Panc1 (cell line): ENCODE data around the gene DHX32. TPM values are rescaled to one million over a fixed set of nuclear protein-coding genes. Genes with fewer than 3 reads are reported as not detected.

Experiments
- ATAC-seq: fragments of 200-7000 bp; cut with Tn5 transposase; 2 replicates; pipeline ENCODE4 v1.9.1; 2020; ENCODE audit warnings: mild to moderate bottlenecking, moderate library complexity
- BruUV-seq: library from RNA; stranded (reverse); fragments of 400-500 nt; replicated peaks from 2 replicates; lab custom pipeline; 2021; lab: Mats Ljungman, UMichigan
- CTCF ChIA-PET: fragments of 300-600 bp; sonication (Branson Sonifier 250); formaldehyde crosslinking; loops from one replicate; lab custom pipeline; 2022; ENCODE audit warnings: antibody characterized with exemption; lab: Charles Lee
- POLR2A ChIA-PET: fragments of 300-600 bp; sonication (Branson Sonifier 250); formaldehyde crosslinking; loops from one replicate; lab custom pipeline; 2022; ENCODE audit warnings: antibody characterized with exemption; lab: Charles Lee
- DNase-seq: peaks from one replicate; pipeline ENCODE4 v3.0.0-alpha.2; 2010; ENCODE audit warnings: low read depth, low spot score
- H3K27ac ChIP-seq: 2 replicates; pipeline ENCODE4 v1.5.1; 2011; ENCODE audit warnings: mild to moderate bottlenecking, low read length, inconsistent platforms
- H3K27me3 ChIP-seq: fragments of 200-500 bp; sonication (Bioruptor generic); 2 replicates; pipeline ENCODE4 v1.6.0; 2014; ENCODE audit warnings: low read length, inconsistent platforms; ENCODE audit not compliant: control insufficient read depth, insufficient read depth
- H3K36me3 ChIP-seq: fragments of 200-500 bp; sonication (Bioruptor generic); 2 replicates; pipeline ENCODE4 v1.5.1; 2014; ENCODE audit warnings: inconsistent platforms, mild to moderate bottlenecking, low read length, moderate library complexity; ENCODE audit not compliant: control insufficient read depth, insufficient read depth
- H3K4me1 ChIP-seq: 2 replicates; pipeline ENCODE4 v1.5.1; 2011; ENCODE audit warnings: inconsistent platforms, mild to moderate bottlenecking, low read length, moderate library complexity; ENCODE audit not compliant: control insufficient read depth, insufficient read depth
- H3K4me3 ChIP-seq, 2 experiments: 2 replicates each; pipeline ENCODE4 v1.5.1; 2011 to 2012; ENCODE audit warnings: low read depth in 2 of 2, low read length in 2 of 2, mild to moderate bottlenecking in 2 of 2, inconsistent platforms in 1 of 2, moderate library complexity in 1 of 2
- H3K9me3 ChIP-seq: fragments of 200-500 bp; sonication (Bioruptor generic); 2 replicates; pipeline ENCODE4 v1.5.1; 2014; ENCODE audit warnings: low read depth, mild to moderate bottlenecking, inconsistent platforms, low read length, moderate library complexity; ENCODE audit not compliant: control insufficient read depth, insufficient read depth
- POLR2AphosphoS5 ChIP-seq: IDR thresholded peaks from 2 replicates; pipeline ENCODE4 v1.6.1; 2012; ENCODE audit warnings: mild to moderate bottlenecking, low read depth, low read length, moderate library complexity
- SIN3A ChIP-seq: IDR thresholded peaks from 2 replicates; pipeline ENCODE4 v1.6.1; 2012; ENCODE audit warnings: low read depth, mild to moderate bottlenecking, low read length, moderate library complexity, borderline replicate concordance; ENCODE audit not compliant: insufficient read depth
- TCF7L2 ChIP-seq: IDR thresholded peaks from 2 replicates; pipeline ENCODE4 v1.6.1; 2011; ENCODE audit warnings: mild to moderate bottlenecking, low read depth, low read length, inconsistent platforms
- in situ Hi-C: cut with HindIII; loops from 2 replicates; pipeline ENCODE4 v1.10.0; 2016; ENCODE audit warnings: low sequenced_read_pairs, low pct_unique_long_range_greater_than_20kb
- intact Hi-C: fragments of 100-400 bp; cut with micrococcal nuclease; formaldehyde crosslinking; loops from one replicate; pipeline ENCODE4 v1.10.0; 2022; ENCODE audit not compliant: unreplicated experiment
- total RNA-seq: library from RNA; stranded (reverse); gene quantifications from one replicate; pipeline ENCODE4 v1.2.1, GENCODE V29; 2021; ENCODE audit not compliant: unreplicated experiment
- TF ChIP-seq, protein P1 (sequence below): fragments of 450-650 bp; IDR thresholded peaks from 2 replicates; pipeline ENCODE4 v1.5.1; 2017; ENCODE audit warnings: mild to moderate bottlenecking
- TF ChIP-seq, protein P2 (sequence below), 2 experiments: IDR thresholded peaks; 2 replicates each; pipeline ENCODE4 v1.6.1; 2011 to 2012; ENCODE audit warnings: low read depth in 2 of 2, control low read depth in 1 of 2, low read length in 1 of 2, mild to moderate bottlenecking in 1 of 2, moderate library complexity in 1 of 2; ENCODE audit not compliant: insufficient read depth in 1 of 2

The DHX32 gene
- total RNA-seq, 1 experiment from 2014 or later = 117 TPM

DNA sequence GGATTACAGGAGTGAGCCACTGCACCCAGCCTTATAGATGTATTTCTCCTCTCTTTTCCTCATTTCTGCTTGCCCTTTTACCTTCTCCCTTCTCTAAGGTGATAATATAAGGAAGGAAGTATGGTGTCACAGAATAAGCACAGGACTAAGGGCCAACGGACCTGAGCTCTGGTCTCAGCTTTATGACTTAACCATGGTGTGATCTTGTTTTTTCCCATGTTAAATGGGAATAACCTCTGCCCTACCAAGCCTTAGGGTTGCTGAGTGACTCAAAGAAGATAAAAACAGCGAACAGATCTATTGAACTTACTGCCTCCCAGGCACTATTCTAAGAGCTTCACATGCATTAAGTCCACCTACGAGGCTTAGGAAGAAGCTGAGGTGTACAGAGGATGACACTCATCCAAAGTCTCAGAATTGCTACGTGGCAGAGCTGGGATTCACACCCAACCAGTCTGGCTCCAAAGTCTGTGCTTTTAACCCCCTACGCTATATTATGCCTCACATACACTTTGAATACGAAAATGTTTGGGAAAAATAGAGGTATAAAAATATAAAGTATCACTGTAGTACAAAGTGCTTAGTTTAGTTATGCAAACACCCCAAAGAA is 63.6 kb downstream of the DHX32 start:
- BruUV-seq = no TSS peak
- no peaks in the 10 kb centered on the region for H3K27me3 ChIP-seq
- ChIA-PET CTCF (interaction anchor here (0.7 kb wide), 1 partner anchor 655 kb away, joined by 6 read pairs; no protein-coding TSS in a partner anchor), POLR2A (interaction anchor here (0.7 to 1.1 kb wide), 2 partner anchors 13 to 186 kb away, joined by 3 read pairs; no protein-coding TSS in a partner anchor)
- H3K9me3 ChIP-seq = no peaks in the 10 kb centered on the region
- DNase-seq (no peak), ATAC-seq (no peak)
- in situ Hi-C loops = no loop called here
- intact Hi-C loops = no loop called here
- peaks cover 6% of the 10 kb centered on the region for H3K4me1 ChIP-seq
- TF ChIP-seq, protein P1, sequence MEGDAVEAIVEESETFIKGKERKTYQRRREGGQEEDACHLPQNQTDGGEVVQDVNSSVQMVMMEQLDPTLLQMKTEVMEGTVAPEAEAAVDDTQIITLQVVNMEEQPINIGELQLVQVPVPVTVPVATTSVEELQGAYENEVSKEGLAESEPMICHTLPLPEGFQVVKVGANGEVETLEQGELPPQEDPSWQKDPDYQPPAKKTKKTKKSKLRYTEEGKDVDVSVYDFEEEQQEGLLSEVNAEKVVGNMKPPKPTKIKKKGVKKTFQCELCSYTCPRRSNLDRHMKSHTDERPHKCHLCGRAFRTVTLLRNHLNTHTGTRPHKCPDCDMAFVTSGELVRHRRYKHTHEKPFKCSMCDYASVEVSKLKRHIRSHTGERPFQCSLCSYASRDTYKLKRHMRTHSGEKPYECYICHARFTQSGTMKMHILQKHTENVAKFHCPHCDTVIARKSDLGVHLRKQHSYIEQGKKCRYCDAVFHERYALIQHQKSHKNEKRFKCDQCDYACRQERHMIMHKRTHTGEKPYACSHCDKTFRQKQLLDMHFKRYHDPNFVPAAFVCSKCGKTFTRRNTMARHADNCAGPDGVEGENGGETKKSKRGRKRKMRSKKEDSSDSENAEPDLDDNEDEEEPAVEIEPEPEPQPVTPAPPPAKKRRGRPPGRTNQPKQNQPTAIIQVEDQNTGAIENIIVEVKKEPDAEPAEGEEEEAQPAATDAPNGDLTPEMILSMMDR = no peak
- no peak for TF ChIP-seq POLR2AphosphoS5
- TF ChIP-seq SIN3A = no peak
- no peak for TF ChIP-seq TCF7L2
- TF ChIP-seq, protein P2, sequence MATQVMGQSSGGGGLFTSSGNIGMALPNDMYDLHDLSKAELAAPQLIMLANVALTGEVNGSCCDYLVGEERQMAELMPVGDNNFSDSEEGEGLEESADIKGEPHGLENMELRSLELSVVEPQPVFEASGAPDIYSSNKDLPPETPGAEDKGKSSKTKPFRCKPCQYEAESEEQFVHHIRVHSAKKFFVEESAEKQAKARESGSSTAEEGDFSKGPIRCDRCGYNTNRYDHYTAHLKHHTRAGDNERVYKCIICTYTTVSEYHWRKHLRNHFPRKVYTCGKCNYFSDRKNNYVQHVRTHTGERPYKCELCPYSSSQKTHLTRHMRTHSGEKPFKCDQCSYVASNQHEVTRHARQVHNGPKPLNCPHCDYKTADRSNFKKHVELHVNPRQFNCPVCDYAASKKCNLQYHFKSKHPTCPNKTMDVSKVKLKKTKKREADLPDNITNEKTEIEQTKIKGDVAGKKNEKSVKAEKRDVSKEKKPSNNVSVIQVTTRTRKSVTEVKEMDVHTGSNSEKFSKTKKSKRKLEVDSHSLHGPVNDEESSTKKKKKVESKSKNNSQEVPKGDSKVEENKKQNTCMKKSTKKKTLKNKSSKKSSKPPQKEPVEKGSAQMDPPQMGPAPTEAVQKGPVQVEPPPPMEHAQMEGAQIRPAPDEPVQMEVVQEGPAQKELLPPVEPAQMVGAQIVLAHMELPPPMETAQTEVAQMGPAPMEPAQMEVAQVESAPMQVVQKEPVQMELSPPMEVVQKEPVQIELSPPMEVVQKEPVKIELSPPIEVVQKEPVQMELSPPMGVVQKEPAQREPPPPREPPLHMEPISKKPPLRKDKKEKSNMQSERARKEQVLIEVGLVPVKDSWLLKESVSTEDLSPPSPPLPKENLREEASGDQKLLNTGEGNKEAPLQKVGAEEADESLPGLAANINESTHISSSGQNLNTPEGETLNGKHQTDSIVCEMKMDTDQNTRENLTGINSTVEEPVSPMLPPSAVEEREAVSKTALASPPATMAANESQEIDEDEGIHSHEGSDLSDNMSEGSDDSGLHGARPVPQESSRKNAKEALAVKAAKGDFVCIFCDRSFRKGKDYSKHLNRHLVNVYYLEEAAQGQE (IDR thresholded peaks at IDR 0.05; ENCODE audit: insufficient read depth in 1 of 2, low read depth in 2 of 2, low read length in 1 of 2) = no peak
- H3K36me3 ChIP-seq = no peaks in the 10 kb centered on the region; the same call in none of the 2 replicates
- no peak overlapping the region for H3K4me3 ChIP-seq
- H3K27ac ChIP-seq = no peak overlapping the region

GRCh38 chr10:125816548-125816947 is 64.5 kb downstream of the DHX32 start:
- Histone ChIP-seq H3K4me1 (0 out of 2 replicates have a peak, but pooled peaks cover under 1% of the 10 kb centered on the region), H3K36me3 (peaks cover 8% of the 10 kb centered on the region), H3K27ac (no peak overlapping the region), H3K9me3 (no peaks in the 10 kb centered on the region), H3K4me3 (no peak overlapping the region), H3K27me3 (no peaks in the 10 kb centered on the region)
- no peak for ATAC-seq
- CTCF ChIA-PET = interaction anchor here (0.7 kb wide), 1 partner anchor 654 kb away, joined by 6 read pairs; no protein-coding TSS in a partner anchor
- POLR2A ChIA-PET = no interaction called here
- no peak for DNase-seq
- no TSS peak for BruUV-seq
- TF ChIP-seq, protein P2 (IDR thresholded peaks at IDR 0.05; ENCODE audit: insufficient read depth in 1 of 2, low read depth in 2 of 2, low read length in 1 of 2) = no peak
- TF ChIP-seq POLR2AphosphoS5 = no peak
- TF ChIP-seq, protein P1 = no peak
- no peak for TF ChIP-seq TCF7L2
- TF ChIP-seq SIN3A = no peak
- intact Hi-C loops = no loop called here
- in situ Hi-C loops = no loop called here
